Middle frontal gyrus (tissue), 1 donor: Measurements from ENCODE around the gene LIN7B.
A peak's percentile ranks its signal among the peaks of the same experiment; 100 is the strongest.

Source experiments
- DNase-seq: peaks from one replicate; pipeline ENCODE4 v3.0.0-alpha.2; 2015; ENCODE audit warnings: low spot score; ENCODE audit errors: extremely low spot score

Gene LIN7B

GRCh38 chr19:49094505-49095482 lies 19.4 kb upstream of the LIN7B start:
- DNase-seq: no peak

GRCh38 chr19:49097453-49098288 lies 16.5 kb upstream of the LIN7B start:
- no peak for DNase-seq

- no peak for DNase-seq
Observed at GRCh38 chr19:49098795-49099194, 15.4 kb upstream of the LIN7B start.

GRCh38 chr19:49101160-49101559 lies 13.0 kb upstream of the LIN7B start:
- no peak for DNase-seq

GRCh38 chr19:49102303-49102702 lies 11.9 kb upstream of the LIN7B start:
- no peak for DNase-seq

GRCh38 chr19:49103331-49104085 lies 10.7 kb upstream of the LIN7B start:
- no peak for DNase-seq

GRCh38 chr19:49104229-49104864 lies 9.8 kb upstream of the LIN7B start:
- DNase-seq: no peak

- no peak for DNase-seq
Observed at GRCh38 chr19:49106648-49107135, 7.5 kb upstream of the LIN7B start.

GRCh38 chr19:49107625-49108459 lies 6.3 kb upstream of the LIN7B start:
- no peak for DNase-seq

GRCh38 chr19:49109051-49109450 lies 5.1 kb upstream of the LIN7B start:
- no peak for DNase-seq

GRCh38 chr19:49109569-49110233 lies 4.5 kb upstream of the LIN7B start:
- DNase-seq: no peak

- no peak for DNase-seq
Observed at GRCh38 chr19:49110567-49110966, 3.6 kb upstream of the LIN7B start.

GRCh38 chr19:49111218-49111998 lies 2.8 kb upstream of the LIN7B start:
- no peak for DNase-seq

- peak; percentile 66 for DNase-seq
Observed at GRCh38 chr19:49114630-49115363, 627 bp downstream of the LIN7B start.

- DNase-seq: no peak
Observed at GRCh38 chr19:49116544-49116943, 2.4 kb downstream of the LIN7B start.

- no peak for DNase-seq
Observed at GRCh38 chr19:49117677-49118564, 3.8 kb downstream of the LIN7B start.
